Astrocyte (in vitro differentiated cells and primary cell): ENCODE data around the gene CRACR2A. TPM values are rescaled to one million over a fixed set of nuclear protein-coding genes. Genes with fewer than 3 reads are reported as not detected.

Experiments
- DNase-seq: peaks from one replicate; pipeline ENCODE4 v3.0.0-alpha.2; 2010; ENCODE audit warnings: low read depth
- FAIRE-seq: peaks from 2 replicates; lab custom pipeline; 2011; peaks lifted over from hg19 to GRCh38; lab: Jason Lieb, UNC
- H2AFZ ChIP-seq: 2 replicates; pipeline ENCODE4 v1.6.0; 2012; ENCODE audit warnings: low read depth, low read length, inconsistent platforms
- H3K27ac ChIP-seq: 2 replicates; pipeline ENCODE4 v1.5.1; 2011; ENCODE audit warnings: low read depth, low read length, inconsistent platforms
- H3K27me3 ChIP-seq: 2 replicates; pipeline ENCODE4 v1.6.0; 2011; ENCODE audit warnings: low read length, inconsistent platforms; ENCODE audit not compliant: insufficient read depth
- H3K36me3 ChIP-seq: 2 replicates; pipeline ENCODE4 v1.5.1; 2011; ENCODE audit warnings: low read length, inconsistent platforms; ENCODE audit not compliant: insufficient read depth
- H3K4me1 ChIP-seq: 2 replicates; pipeline ENCODE4 v1.5.1; 2011; ENCODE audit warnings: low read length, inconsistent platforms; ENCODE audit not compliant: insufficient read depth
- H3K4me2 ChIP-seq: 2 replicates; pipeline ENCODE4 v1.6.0; 2012; ENCODE audit warnings: low read length, inconsistent platforms
- H3K4me3 ChIP-seq: 2 replicates; pipeline ENCODE4 v1.5.1; 2011; ENCODE audit warnings: low read depth, mild to moderate bottlenecking, low read length, inconsistent platforms; ENCODE audit not compliant: insufficient read depth
- H3K79me2 ChIP-seq: 2 replicates; pipeline ENCODE4 v1.6.0; 2012; ENCODE audit warnings: mild to moderate bottlenecking, low read length, inconsistent platforms; ENCODE audit not compliant: insufficient read depth
- H3K9ac ChIP-seq: 2 replicates; pipeline ENCODE4 v1.6.0; 2012; ENCODE audit warnings: mild to moderate bottlenecking, low read length, inconsistent platforms
- H3K9me3 ChIP-seq: 2 replicates; pipeline ENCODE4 v1.5.1; 2012; ENCODE audit warnings: low read depth, mild to moderate bottlenecking, low read length, inconsistent platforms; ENCODE audit not compliant: insufficient read depth
- H4K20me1 ChIP-seq: 2 replicates; pipeline ENCODE4 v1.6.0; 2012; ENCODE audit warnings: low read length, inconsistent platforms; ENCODE audit not compliant: insufficient read depth
- H3K27ac Mint-ChIP-seq: one replicate; pipeline ENCODE4 v1.8.0; 2021; ENCODE audit warnings: mild to moderate bottlenecking, mixed read lengths; ENCODE audit not compliant: unreplicated experiment
- H3K27me3 Mint-ChIP-seq: one replicate; pipeline ENCODE4 v1.8.0; 2021; ENCODE audit warnings: low read depth, mixed read lengths; ENCODE audit not compliant: unreplicated experiment
- H3K36me3 Mint-ChIP-seq: one replicate; pipeline ENCODE4 v1.8.0; 2021; ENCODE audit warnings: low read depth, mixed read lengths; ENCODE audit not compliant: unreplicated experiment
- H3K4me1 Mint-ChIP-seq: one replicate; pipeline ENCODE4 v1.8.0; 2021; ENCODE audit warnings: low read depth, mixed read lengths; ENCODE audit not compliant: unreplicated experiment
- H3K4me3 Mint-ChIP-seq: one replicate; pipeline ENCODE4 v1.8.0; 2021; ENCODE audit warnings: mild to moderate bottlenecking, moderate library complexity, mixed read lengths; ENCODE audit not compliant: unreplicated experiment
- H3K9me3 Mint-ChIP-seq: one replicate; pipeline ENCODE4 v1.8.0; 2021; ENCODE audit warnings: mild to moderate bottlenecking, mixed read lengths; ENCODE audit not compliant: unreplicated experiment
- CTCF ChIP-seq: IDR thresholded peaks from 2 replicates; pipeline ENCODE4 v1.5.1; 2011; ENCODE audit warnings: low read depth, mild to moderate bottlenecking, inconsistent platforms, low read length, moderate library complexity; ENCODE audit not compliant: insufficient read depth
- EZH2 ChIP-seq: IDR thresholded peaks from 2 replicates; pipeline ENCODE4 v1.6.1; 2012; ENCODE audit warnings: mild to moderate bottlenecking, low read length, inconsistent platforms; ENCODE audit not compliant: insufficient read depth
- total RNA-seq: library from RNA; stranded (reverse); gene quantifications from 2 replicates; pipeline ENCODE4 v1.2.1, GENCODE V29; 2021

Gene CRACR2A
- total RNA-seq, 1 donor from 2014 or later, result 1.5 TPM

GRCh38 chr12:3791256-3791874 lies 38.5 kb upstream of the CRACR2A start:
- no peaks in the 10 kb centered on the region for H3K36me3 ChIP-seq
- no peak overlapping the region for H3K4me3 ChIP-seq
- H4K20me1 ChIP-seq, result no peaks in the 10 kb centered on the region
- no peak overlapping the region for H3K27ac ChIP-seq
- no peaks in the 10 kb centered on the region for H3K79me2 ChIP-seq
- Mint-ChIP-seq H3K9me3 (peaks cover 15% of the 10 kb centered on the region), H3K4me3 (no peak overlapping the region), H3K27ac (no peak overlapping the region), H3K4me1 (no peaks in the 10 kb centered on the region), H3K27me3 (peaks cover 4% of the 10 kb centered on the region), H3K36me3 (peaks cover 8% of the 10 kb centered on the region)
- DNase-seq (no peak), FAIRE-seq (no peak)
- no peak overlapping the region for H2AFZ ChIP-seq
- no peaks in the 10 kb centered on the region for H3K27me3 ChIP-seq
- no peaks in the 10 kb centered on the region for H3K9me3 ChIP-seq
- no peaks in the 10 kb centered on the region for H3K4me1 ChIP-seq
- TF ChIP-seq EZH2 (no peak), CTCF (no peak)
- no peak overlapping the region for H3K4me2 ChIP-seq
- no peak overlapping the region for H3K9ac ChIP-seq

GRCh38 chr12:3790642-3791041 lies 37.7 kb upstream of the CRACR2A start:
- no peak overlapping the region for H2AFZ ChIP-seq
- no peak overlapping the region for H3K4me3 Mint-ChIP-seq
- no peaks in the 10 kb centered on the region for H3K4me1 ChIP-seq
- H3K9me3 ChIP-seq, result no peaks in the 10 kb centered on the region
- TF ChIP-seq CTCF (no peak), EZH2 (no peak)
- H3K36me3 ChIP-seq, result no peaks in the 10 kb centered on the region
- no peaks in the 10 kb centered on the region for H3K4me1 Mint-ChIP-seq
- H3K27me3 Mint-ChIP-seq, result peaks cover 4% of the 10 kb centered on the region
- H3K9ac ChIP-seq, result no peak overlapping the region
- H4K20me1 ChIP-seq, result no peaks in the 10 kb centered on the region
- H3K36me3 Mint-ChIP-seq, result peaks cover 8% of the 10 kb centered on the region
- no peaks in the 10 kb centered on the region for H3K79me2 ChIP-seq
- DNase-seq, result no peak
- H3K9me3 Mint-ChIP-seq, result peaks cover 15% of the 10 kb centered on the region
- no peak overlapping the region for H3K4me2 ChIP-seq
- FAIRE-seq, result no peak
- no peak overlapping the region for H3K27ac ChIP-seq
- no peak overlapping the region for H3K4me3 ChIP-seq
- H3K27ac Mint-ChIP-seq, result no peak overlapping the region
- H3K27me3 ChIP-seq, result no peaks in the 10 kb centered on the region

GRCh38 chr12:3789838-3790237 lies 36.9 kb upstream of the CRACR2A start:
- no peaks in the 10 kb centered on the region for H3K9me3 ChIP-seq
- H3K9me3 Mint-ChIP-seq, result peaks cover 15% of the 10 kb centered on the region
- H3K4me3 ChIP-seq, result no peak overlapping the region
- H3K4me3 Mint-ChIP-seq, result no peak overlapping the region
- H3K27ac ChIP-seq, result no peak overlapping the region
- H3K4me2 ChIP-seq, result no peak overlapping the region
- no peaks in the 10 kb centered on the region for H3K4me1 ChIP-seq
- no peak overlapping the region for H2AFZ ChIP-seq
- H4K20me1 ChIP-seq, result no peaks in the 10 kb centered on the region
- H3K27me3 ChIP-seq, result no peaks in the 10 kb centered on the region
- no peaks in the 10 kb centered on the region for H3K79me2 ChIP-seq
- FAIRE-seq, result no peak
- no peak overlapping the region for H3K9ac ChIP-seq
- DNase-seq, result no peak
- H3K27ac Mint-ChIP-seq, result no peak overlapping the region
- peaks cover 4% of the 10 kb centered on the region for H3K27me3 Mint-ChIP-seq
- TF ChIP-seq CTCF, result no peak
- no peak for TF ChIP-seq EZH2
- H3K36me3 Mint-ChIP-seq, result peaks cover 8% of the 10 kb centered on the region
- no peaks in the 10 kb centered on the region for H3K36me3 ChIP-seq
- no peaks in the 10 kb centered on the region for H3K4me1 Mint-ChIP-seq
